H1 (cell line): ENCODE measurements around the gene AGPS. TPM values are rescaled to one million over a fixed set of nuclear protein-coding genes. Genes with fewer than 3 reads are reported as not detected.

Experiments used
- CTCF ChIA-PET: fragments of 300-600 bp; sonication (Branson Sonifier 250); formaldehyde crosslinking; loops from one replicate; lab custom pipeline; 2021; ENCODE audit not compliant: partially characterized antibody; lab: Charles Lee
- POLR2A ChIA-PET: fragments of 300-600 bp; sonication (Branson Sonifier 250); formaldehyde crosslinking; loops from one replicate; lab custom pipeline; 2021; ENCODE audit warnings: inconsistent platforms; ENCODE audit not compliant: partially characterized antibody; lab: Charles Lee
- DNase-seq, 2 experiments: peaks; one replicate each; pipeline versions ENCODE4 v3.0.0 to v3.0.0-alpha.2; 2010 to 2022; ENCODE audit warnings: low spot score in 2 of 2, low read depth in 1 of 2, mixed read lengths in 1 of 2
- FAIRE-seq: peaks from 2 replicates; lab custom pipeline; 2011; peaks lifted over from hg19 to GRCh38; lab: Jason Lieb, UNC
- H2AFZ ChIP-seq: 2 replicates; pipeline ENCODE4 v1.8.1; 2012; ENCODE audit warnings: low read length, inconsistent platforms
- H2AK5ac ChIP-seq: 2 replicates; pipeline ENCODE4 v1.6.1; 2013; ENCODE audit warnings: low read depth, low read length
- H2BK120ac ChIP-seq: replicated peaks from 2 replicates; pipeline ENCODE3; 2013; ENCODE audit warnings: low read depth, low read length, inconsistent platforms
- H2BK12ac ChIP-seq: 2 replicates; pipeline ENCODE4 v1.6.1; 2013; ENCODE audit warnings: low read depth, low read length
- H2BK15ac ChIP-seq: 2 replicates; pipeline ENCODE4 v1.6.1; 2013; ENCODE audit warnings: low read length
- H2BK20ac ChIP-seq: 2 replicates; pipeline ENCODE4 v1.6.1; 2013; ENCODE audit warnings: low read length
- H2BK5ac ChIP-seq: 2 replicates; pipeline ENCODE4 v1.6.1; 2013; ENCODE audit warnings: low read depth, low read length
- H3K14ac ChIP-seq: 2 replicates; pipeline ENCODE4 v1.6.1; 2013; ENCODE audit warnings: inconsistent platforms; ENCODE audit not compliant: insufficient read length
- H3K18ac ChIP-seq: 2 replicates; pipeline ENCODE4 v1.6.1; 2013; ENCODE audit warnings: low read length; ENCODE audit errors: extremely low read depth
- H3K23ac ChIP-seq: 2 replicates; pipeline ENCODE4 v1.6.1; 2013; ENCODE audit warnings: inconsistent platforms; ENCODE audit not compliant: insufficient read length
- H3K23me2 ChIP-seq: 2 replicates; pipeline ENCODE4 v1.6.1; 2013; ENCODE audit warnings: low read depth, low read length
- H3K27ac ChIP-seq: 2 replicates; pipeline ENCODE4 v1.6.1; 2011; ENCODE audit warnings: low read depth, low read length, inconsistent platforms
- H3K27me3 ChIP-seq, 4 experiments: replicated peaks in 1 of 4; 1 replicate in 1 of 4; 2 replicates in 3 of 4; pipeline versions ENCODE4 v1.6.1 to v1.8.1; 2011 to 2013; ENCODE audit warnings: low read length in 3 of 4, mild to moderate bottlenecking in 3 of 4, inconsistent platforms in 2 of 4, mixed read lengths in 2 of 4, moderate library complexity in 1 of 4; ENCODE audit not compliant: control insufficient read depth in 3 of 4, insufficient read depth in 3 of 4; ENCODE audit errors: extremely low read depth in 1 of 4
- H3K36me3 ChIP-seq, 4 experiments: 2 replicates each; pipeline versions ENCODE4 v1.6.1 to v1.8.1; 2011 to 2013; ENCODE audit warnings: mild to moderate bottlenecking in 4 of 4, low read length in 3 of 4, moderate library complexity in 2 of 4, control low read depth in 1 of 4, inconsistent platforms in 1 of 4; ENCODE audit not compliant: insufficient read depth in 4 of 4, control insufficient read depth in 2 of 4
- H3K4ac ChIP-seq: replicated peaks from 2 replicates; pipeline ENCODE3; 2013; ENCODE audit warnings: low read length, low read depth, mixed read lengths, inconsistent platforms; ENCODE audit not compliant: insufficient read length
- H3K4me1 ChIP-seq, 4 experiments: replicated peaks in 1 of 4; 1 replicate in 1 of 4; 2 replicates in 3 of 4; pipeline versions ENCODE4 v1.6.1 to v1.8.1; 2011 to 2013; ENCODE audit warnings: low read length in 3 of 4, inconsistent platforms in 2 of 4, mixed read lengths in 1 of 4; ENCODE audit not compliant: insufficient read depth in 4 of 4, control insufficient read depth in 3 of 4
- H3K4me2 ChIP-seq, 2 experiments: 2 replicates each; pipeline versions ENCODE4 v1.6.1 to v1.8.1; 2011 to 2013; ENCODE audit warnings: low read depth in 2 of 2, low read length in 2 of 2, control low read depth in 1 of 2, inconsistent platforms in 1 of 2, mild to moderate bottlenecking in 1 of 2; ENCODE audit not compliant: insufficient read depth in 1 of 2
- H3K4me3 ChIP-seq, 4 experiments: fragments of 200-600, 300-600 bp in 1 of 4; sonication (generic), shearing (Covaris generic), sonication (Bioruptor Twin) in 1 of 4; 2 replicates each; pipeline versions ENCODE4 v1.5.1 to v1.8.1; 2011 to 2016; ENCODE audit warnings: low read length in 4 of 4, low read depth in 3 of 4, control low read depth in 2 of 4, inconsistent platforms in 2 of 4, mild to moderate bottlenecking in 2 of 4, mixed read lengths in 1 of 4, moderate library complexity in 1 of 4; ENCODE audit not compliant: insufficient read depth in 2 of 4; ENCODE audit errors: extremely low read depth in 1 of 4
- H3K56ac ChIP-seq: replicated peaks from 2 replicates; pipeline ENCODE3; 2013; ENCODE audit warnings: low read depth, mild to moderate bottlenecking, mixed read lengths, low read length, inconsistent platforms; ENCODE audit not compliant: insufficient read length
- H3K79me1 ChIP-seq: 2 replicates; pipeline ENCODE4 v1.6.1; 2013; ENCODE audit warnings: low read depth, low read length, control low read depth
- H3K79me2 ChIP-seq, 2 experiments: 2 replicates each; pipeline versions ENCODE4 v1.6.1 to v1.8.1; 2012 to 2013; ENCODE audit warnings: low read length in 2 of 2, mild to moderate bottlenecking in 2 of 2, inconsistent platforms in 1 of 2; ENCODE audit not compliant: insufficient read depth in 2 of 2, control insufficient read depth in 1 of 2
- H3K9ac ChIP-seq, 4 experiments: replicated peaks in 1 of 4; 1 replicate in 1 of 4; 2 replicates in 3 of 4; pipeline versions ENCODE4 v1.6.1 to v1.8.1; 2011 to 2013; ENCODE audit warnings: low read depth in 3 of 4, low read length in 3 of 4, control low read depth in 2 of 4, mild to moderate bottlenecking in 2 of 4, moderate library complexity in 2 of 4, inconsistent platforms in 1 of 4; ENCODE audit errors: extremely low read depth in 1 of 4
- H3K9me3 ChIP-seq, 2 experiments: 2 replicates each; pipeline versions ENCODE4 v1.6.1 to v1.8.1; 2012 to 2013; ENCODE audit warnings: mild to moderate bottlenecking in 2 of 2, moderate library complexity in 2 of 2, control low read depth in 1 of 2, inconsistent platforms in 1 of 2, low read depth in 1 of 2, low read length in 1 of 2, mixed read lengths in 1 of 2; ENCODE audit not compliant: insufficient read depth in 2 of 2
- H4K20me1 ChIP-seq, 2 experiments: replicated peaks in 1 of 2; 2 replicates each; pipeline versions ENCODE3 to v1.8.1; 2011 to 2013; ENCODE audit warnings: inconsistent platforms in 2 of 2, low read length in 2 of 2, mild to moderate bottlenecking in 1 of 2; ENCODE audit not compliant: insufficient read depth in 2 of 2, control insufficient read depth in 1 of 2
- H4K5ac ChIP-seq: 2 replicates; pipeline ENCODE4 v1.6.1; 2013; ENCODE audit warnings: low read length, low read depth, mixed read lengths, inconsistent platforms; ENCODE audit not compliant: insufficient read length
- H4K8ac ChIP-seq: 2 replicates; pipeline ENCODE4 v1.8.0; 2013; ENCODE audit warnings: mild to moderate bottlenecking, moderate library complexity, low read length, inconsistent platforms; ENCODE audit not compliant: insufficient read depth; ENCODE audit errors: extremely low read depth
- H4K91ac ChIP-seq: replicated peaks from 2 replicates; pipeline ENCODE3; 2013; ENCODE audit warnings: low read length, mixed read lengths, inconsistent platforms; ENCODE audit not compliant: insufficient read length
- ASH2L ChIP-seq: fragments of 200-600, 300-600 bp; sonication (generic); IDR thresholded peaks from one replicate; pipeline ENCODE4 v1.7.1; 2017; ENCODE audit warnings: low read length
- EZH2 ChIP-seq: fragments of 200-600 bp; sonication (generic); IDR thresholded peaks from 2 replicates; pipeline ENCODE4 v1.7.1; 2012; ENCODE audit warnings: low read depth, mild to moderate bottlenecking, moderate library complexity, low read length, inconsistent platforms; ENCODE audit not compliant: severe bottlenecking
- GTF2F1 ChIP-seq: IDR thresholded peaks from 2 replicates; pipeline ENCODE4 v1.6.1; 2012; ENCODE audit warnings: low read depth, low read length, improper control_type of control experiment, borderline replicate concordance
- KDM1A ChIP-seq: fragments of 200-600, 300-600 bp; sonication (generic); IDR thresholded peaks from 2 replicates; pipeline ENCODE4 v1.7.1; 2016; ENCODE audit warnings: mild to moderate bottlenecking, low read length, borderline replicate concordance
- NANOG ChIP-seq: IDR thresholded peaks from 2 replicates; pipeline ENCODE4 v1.6.1; 2011; ENCODE audit warnings: low read length, low read depth, mild to moderate bottlenecking, inconsistent platforms; ENCODE audit not compliant: insufficient read depth, poor library complexity, severe bottlenecking
- PHF8 ChIP-seq: fragments of 200-600 bp; sonication (generic); conservative IDR thresholded peaks from 2 replicates; pipeline ENCODE4 v1.7.1; 2012; ENCODE audit warnings: low read depth, mild to moderate bottlenecking, inconsistent platforms, low read length, moderate library complexity
- POLR2A ChIP-seq, 2 experiments: IDR thresholded peaks; 1 replicate in 1 of 2; 2 replicates in 1 of 2; pipeline ENCODE4 v1.6.1; 2011; ENCODE audit warnings: low read depth in 2 of 2, low read length in 2 of 2, mild to moderate bottlenecking in 2 of 2; ENCODE audit errors: control extremely low read depth in 1 of 2
- RXRA ChIP-seq: IDR thresholded peaks from 2 replicates; pipeline ENCODE4 v1.6.1; 2011; ENCODE audit warnings: low read depth, mild to moderate bottlenecking, low read length, moderate library complexity; ENCODE audit not compliant: insufficient read depth
- SUZ12 ChIP-seq: fragments of 200-600 bp; sonication (generic); IDR thresholded peaks from 2 replicates; pipeline ENCODE4 v1.6.1; 2012; ENCODE audit warnings: mild to moderate bottlenecking, inconsistent platforms, low read length, moderate library complexity, mixed read lengths
- TAF7 ChIP-seq: optimal IDR thresholded peaks from 2 replicates; pipeline ENCODE3; 2011; ENCODE audit warnings: low read depth, mild to moderate bottlenecking, inconsistent platforms, low read length, moderate library complexity, borderline replicate concordance
- TBP ChIP-seq: IDR thresholded peaks from 2 replicates; pipeline ENCODE4 v1.6.1; 2011; ENCODE audit warnings: low read depth, low read length, improper control_type of control experiment
- TEAD4 ChIP-seq: IDR thresholded peaks from 2 replicates; pipeline ENCODE4 v1.6.1; 2012; ENCODE audit warnings: low read depth, low read length, inconsistent platforms, mixed read lengths
- WGBS, 2 experiments: shearing (Covaris generic) in 1 of 2; methylation state at CpG; one replicate each; pipeline versions ENCODE4 v1.1.6 to v1.1.7; 2013 to 2015; ENCODE audit warnings: low lambda C conversion rate in 2 of 2, mixed read lengths in 2 of 2, inconsistent platforms in 1 of 2, low coverage in 1 of 2, missing lambda C conversion rate in 1 of 2; ENCODE audit not compliant: insufficient replicate concordance in 2 of 2, insufficient coverage in 1 of 2, insufficient read length in 1 of 2; ENCODE audit errors: extremely low coverage in 1 of 2, missing lambda C conversion rate in 1 of 2; 5-methylcytosine and 5-hydroxymethylcytosine counted together
- polyA plus RNA-seq, 7 experiments: library from polyadenylated mRNA; depleted of rRNA in 3 of 7; stranded (reverse) in 5 of 7; unstranded in 2 of 7; fragments of >200 nt in 5 of 7; fragments of 200-250 nt in 2 of 7; gene quantifications; 1 replicate in 5 of 7; 2 replicates in 1 of 7; 4 replicates in 1 of 7; pipeline versions ENCODE4 v1.2.1 to v1.2.3, GENCODE V29; 2011 to 2013; ENCODE audit warnings: missing spikeins in 2 of 7, mixed read lengths in 2 of 7
- total RNA-seq: library from RNA; stranded (reverse); fragmentation: NEBNext Ultra II Directional; extraction: Animal tissue kit (Norgen Biotek cat#: 25700); gene quantifications from 2 replicates; pipeline ENCODE4 v1.2.1, GENCODE V29; 2021
- TF ChIP-seq, protein P1 (sequence below): IDR thresholded peaks from 2 replicates; pipeline ENCODE4 v1.6.1; 2011; ENCODE audit warnings: low read depth, mild to moderate bottlenecking, low read length; ENCODE audit not compliant: insufficient read depth

Gene AGPS
- total and polyA plus RNA-seq, 2 of the 8 experiments (the other 6 are each of a cell fraction or from before 2014, with no cell fraction given), result 7.3 to 57.8 TPM

GRCh38 chr2:177518754-177519153, 126.2 kb downstream of the AGPS start:
- ChIA-PET CTCF (interaction anchor here (0.6 to 1.9 kb wide), 4 partner anchors 86 to 264 kb away, joined by 3 to 6 read pairs (median 4); no protein-coding TSS in a partner anchor), POLR2A (interaction anchor here (1.8 kb wide), 1 partner anchor 33 kb away, joined by 4 read pairs; a partner anchor contains a TSS)
- no peak overlapping the region for H3K4me3 ChIP-seq
- H3K9ac ChIP-seq, result no peak overlapping the region
- H3K27me3 ChIP-seq, result no peaks in the 10 kb centered on the region
- H3K36me3 ChIP-seq, result no peaks in the 10 kb centered on the region
- no peak overlapping the region for H2BK15ac ChIP-seq
- no peak overlapping the region for H3K14ac ChIP-seq
- no peak overlapping the region for H3K4me2 ChIP-seq
- no peak overlapping the region for H2AK5ac ChIP-seq
- peak overlapping the region; percentile 39; the same call in 1 of the 2 replicates for H3K18ac ChIP-seq
- H3K79me2 ChIP-seq, result no peaks in the 10 kb centered on the region
- no peak overlapping the region for H2BK12ac ChIP-seq
- H4K8ac ChIP-seq, result no peak overlapping the region
- H3K27ac ChIP-seq, result no peak overlapping the region
- H3K4ac ChIP-seq, result no peak overlapping the region
- no peak for DNase-seq
- no peak overlapping the region for H4K5ac ChIP-seq
- H3K23me2 ChIP-seq, result no peaks in the 10 kb centered on the region
- no peak overlapping the region for H2BK20ac ChIP-seq
- no peak overlapping the region for H3K56ac ChIP-seq
- no peaks in the 10 kb centered on the region for H4K20me1 ChIP-seq
- H2BK120ac ChIP-seq, result no peak overlapping the region
- H3K23ac ChIP-seq, result no peak overlapping the region
- no peaks in the 10 kb centered on the region for H3K79me1 ChIP-seq
- H3K4me1 ChIP-seq, result peaks cover 0 to 3% (median 0%) of the 10 kb centered on the region in 4 experiments; a peak in 1 of 7 replicates
- FAIRE-seq, result no peak
- no peak overlapping the region for H4K91ac ChIP-seq
- no peaks in the 10 kb centered on the region for H3K9me3 ChIP-seq
- WGBS, 2 experiments, result 88% methylated on average over 2 of the region's 2 CpGs; no CpG with 5 or more reads in 1 of the 2 experiments
- no peak overlapping the region for H2BK5ac ChIP-seq
- no peak overlapping the region for H2AFZ ChIP-seq
- TF ChIP-seq TBP (no peak), TAF7 (no peak), SUZ12 (no peak), RXRA (no peak), NANOG (no peak), ASH2L (no peak), GTF2F1 (no peak), EZH2 (no peak), PHF8 (no peak), POLR2A (IDR thresholded peaks at IDR 0.05; ENCODE audit: control extremely low read depth in 1 of 2, low read depth in 2 of 2, low read length in 2 of 2) (no peak), TEAD4 (no peak), KDM1A (no peak)
- TF ChIP-seq, protein P1, sequence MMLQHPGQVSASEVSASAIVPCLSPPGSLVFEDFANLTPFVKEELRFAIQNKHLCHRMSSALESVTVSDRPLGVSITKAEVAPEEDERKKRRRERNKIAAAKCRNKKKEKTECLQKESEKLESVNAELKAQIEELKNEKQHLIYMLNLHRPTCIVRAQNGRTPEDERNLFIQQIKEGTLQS, result no peak
